A673 (cell line): ENCODE data around the gene MAP7D2.

Experiments used
- EZH2 ChIP-seq: fragments of 200-600 bp; sonication (generic); IDR thresholded peaks from 2 replicates; pipeline ENCODE4 v1.6.1; 2017; ENCODE audit warnings: borderline replicate concordance, low read depth, mild to moderate bottlenecking, mixed read lengths, antibody characterized with exemption, low read length; ENCODE audit not compliant: poor library complexity, severe bottlenecking
- TF ChIP-seq, protein P1 (sequence below): fragments of 300-800, 200-600 bp; sonication (generic); conservative IDR thresholded peaks from 2 replicates; pipeline ENCODE4 v1.5.1; 2017; ENCODE audit warnings: low read depth, mild to moderate bottlenecking, antibody characterized with exemption, low read length, moderate library complexity, mixed read lengths

DNA sequence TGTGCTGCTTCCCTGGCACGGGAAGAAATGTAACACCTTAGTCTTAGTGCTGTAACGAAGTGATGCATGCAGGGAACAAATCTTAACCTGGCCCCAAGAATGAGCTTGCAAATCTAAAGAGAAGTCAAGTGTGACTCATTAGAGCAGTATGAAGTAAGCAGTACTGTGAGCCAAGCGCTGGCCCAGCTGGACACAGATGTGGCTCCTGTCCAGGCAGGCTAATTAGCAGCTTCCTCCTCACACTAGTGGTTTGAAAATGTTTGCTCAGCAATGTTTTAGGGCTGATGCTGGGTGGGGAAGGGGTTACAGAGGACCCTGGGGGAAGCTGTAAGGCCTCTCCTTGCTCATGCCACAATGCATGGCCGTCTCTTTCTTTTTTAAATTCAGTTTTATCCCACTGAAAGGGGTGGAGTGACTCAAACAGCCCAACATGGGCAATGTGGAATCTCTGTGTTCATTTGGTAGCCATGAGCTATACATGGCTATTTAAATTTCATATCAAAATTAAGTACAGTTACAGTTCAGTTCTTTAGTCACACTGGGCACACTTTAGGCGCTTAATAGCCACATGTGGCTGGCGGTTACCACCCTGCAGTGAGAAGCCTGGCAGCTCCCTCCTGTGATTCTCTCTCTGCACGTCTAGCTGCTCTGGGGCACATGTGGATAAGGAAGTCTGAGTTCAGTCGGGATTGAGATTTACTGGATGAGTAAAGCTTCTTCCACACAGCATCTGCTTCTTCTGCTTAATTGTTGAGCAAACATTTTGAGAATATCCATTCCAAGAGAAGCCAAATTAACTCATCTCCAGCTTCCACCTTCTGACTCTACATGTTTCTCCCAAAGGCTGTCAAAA lies 48.8 kb downstream of the MAP7D2 start:
- TF ChIP-seq, protein P1, sequence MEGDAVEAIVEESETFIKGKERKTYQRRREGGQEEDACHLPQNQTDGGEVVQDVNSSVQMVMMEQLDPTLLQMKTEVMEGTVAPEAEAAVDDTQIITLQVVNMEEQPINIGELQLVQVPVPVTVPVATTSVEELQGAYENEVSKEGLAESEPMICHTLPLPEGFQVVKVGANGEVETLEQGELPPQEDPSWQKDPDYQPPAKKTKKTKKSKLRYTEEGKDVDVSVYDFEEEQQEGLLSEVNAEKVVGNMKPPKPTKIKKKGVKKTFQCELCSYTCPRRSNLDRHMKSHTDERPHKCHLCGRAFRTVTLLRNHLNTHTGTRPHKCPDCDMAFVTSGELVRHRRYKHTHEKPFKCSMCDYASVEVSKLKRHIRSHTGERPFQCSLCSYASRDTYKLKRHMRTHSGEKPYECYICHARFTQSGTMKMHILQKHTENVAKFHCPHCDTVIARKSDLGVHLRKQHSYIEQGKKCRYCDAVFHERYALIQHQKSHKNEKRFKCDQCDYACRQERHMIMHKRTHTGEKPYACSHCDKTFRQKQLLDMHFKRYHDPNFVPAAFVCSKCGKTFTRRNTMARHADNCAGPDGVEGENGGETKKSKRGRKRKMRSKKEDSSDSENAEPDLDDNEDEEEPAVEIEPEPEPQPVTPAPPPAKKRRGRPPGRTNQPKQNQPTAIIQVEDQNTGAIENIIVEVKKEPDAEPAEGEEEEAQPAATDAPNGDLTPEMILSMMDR, result no peak
- no peak for TF ChIP-seq EZH2
